Mucosa of gallbladder (tissue), 1 donor: ENCODE data around the gene TBK1. TPM values are rescaled to one million over a fixed set of nuclear protein-coding genes. Genes with fewer than 3 reads are reported as not detected.

Experiments
- DNase-seq: peaks from one replicate; pipeline ENCODE4 v3.0.0-alpha.2; 2020; ENCODE audit warnings: low spot score
- total RNA-seq: library from RNA; stranded (reverse); gene quantifications from one replicate; pipeline ENCODE4 v1.2.1, GENCODE V29; 2021
- donor health status: DM: no; HTN: no; CAD: no.

TBK1 gene
- total RNA-seq, 1 donor from 2014 or later = 23.6 TPM

DNA sequence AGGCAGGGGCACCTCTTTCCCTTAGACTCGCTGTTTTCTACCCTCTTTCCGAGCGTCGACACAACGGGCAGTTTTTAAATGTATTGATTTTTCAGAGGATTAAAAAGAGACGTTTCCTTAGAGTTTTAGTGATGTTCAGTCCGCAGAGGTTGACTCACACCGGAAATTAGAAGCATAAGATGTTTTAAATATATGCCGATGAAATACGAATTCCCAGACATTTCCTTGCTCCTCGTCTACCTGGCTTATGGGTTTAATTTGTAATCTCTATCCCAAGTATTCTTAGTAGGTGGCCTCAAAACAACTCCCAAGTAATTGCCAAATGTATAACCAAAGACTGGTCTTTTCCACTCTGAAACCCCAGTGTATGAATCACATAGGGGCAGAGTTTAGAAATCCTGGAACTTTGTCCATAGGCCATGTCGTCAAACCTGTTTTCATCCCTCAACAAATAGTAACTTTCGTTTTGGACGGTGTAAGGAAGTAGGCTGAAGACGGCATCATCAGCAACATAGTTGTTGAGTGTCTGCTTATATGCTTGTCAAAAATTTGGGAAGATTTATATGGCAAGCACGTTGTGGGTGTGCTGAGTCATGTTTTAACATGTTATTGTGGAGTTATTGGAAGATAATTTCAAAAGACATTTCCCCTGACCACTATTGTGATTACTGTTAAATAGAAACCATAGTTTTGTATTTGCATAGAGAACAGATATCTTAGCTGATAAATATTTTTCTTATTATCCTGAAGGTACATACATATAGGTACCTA, 824 bp downstream of the TBK1 start:
- DNase-seq = peak; percentile 34

DNA sequence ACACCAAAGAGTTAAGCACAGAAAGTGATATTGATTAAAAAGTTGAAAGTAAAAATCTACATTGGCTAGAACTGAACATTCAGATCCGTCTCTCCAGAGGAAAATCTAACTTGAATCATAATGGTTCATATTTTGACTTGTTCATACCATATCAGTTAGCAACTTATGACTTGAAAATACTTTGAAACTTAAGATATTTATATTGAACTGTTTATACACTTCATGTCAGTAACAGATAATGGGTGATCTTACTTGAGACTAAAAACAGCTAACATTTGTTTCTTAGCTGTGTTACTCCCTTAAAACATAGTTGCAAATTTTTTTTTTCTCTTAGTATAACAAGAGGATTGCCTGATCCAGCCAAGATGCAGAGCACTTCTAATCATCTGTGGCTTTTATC, 3.6 kb downstream of the TBK1 start:
- DNase-seq = no peak

DNA sequence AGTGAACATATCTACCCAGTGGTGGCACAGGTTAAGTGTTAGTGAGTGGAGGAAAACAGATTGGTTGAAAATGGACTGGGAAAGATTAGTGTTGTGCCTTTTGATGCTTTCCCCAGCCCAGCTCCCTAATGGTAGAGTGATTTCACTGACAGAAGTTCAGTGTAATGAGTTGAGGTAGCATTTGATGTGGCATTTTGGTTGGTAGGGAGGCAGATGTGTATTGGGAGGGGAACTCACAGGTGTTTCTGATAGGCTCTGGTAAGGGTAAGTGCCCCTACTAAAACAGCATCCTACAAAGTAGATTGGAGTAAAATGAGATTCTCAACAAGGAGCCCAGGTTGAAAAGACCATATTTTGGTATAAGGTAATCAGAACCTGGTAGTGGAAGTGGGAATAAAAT, 4.2 kb downstream of the TBK1 start:
- no peak for DNase-seq

DNA sequence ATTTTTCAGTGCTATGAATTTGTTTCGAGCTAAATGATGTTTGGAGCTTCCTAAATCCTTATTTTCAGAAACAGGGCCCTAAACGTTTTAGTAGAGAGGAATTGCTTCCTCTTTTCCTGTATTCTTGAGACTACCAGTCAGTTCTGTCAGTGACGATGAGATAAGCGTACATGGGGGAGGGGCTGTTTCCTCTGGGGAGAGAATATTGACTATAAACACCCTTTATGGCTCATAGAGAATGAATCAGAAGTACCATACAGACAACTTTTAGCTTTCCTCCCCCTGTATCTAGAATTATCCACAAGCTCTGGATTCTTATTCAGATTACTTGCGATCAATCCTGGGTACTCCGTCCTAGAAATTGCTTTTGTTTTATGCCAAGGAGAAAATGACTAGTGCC, 5.1 kb downstream of the TBK1 start:
- no peak for DNase-seq

DNA sequence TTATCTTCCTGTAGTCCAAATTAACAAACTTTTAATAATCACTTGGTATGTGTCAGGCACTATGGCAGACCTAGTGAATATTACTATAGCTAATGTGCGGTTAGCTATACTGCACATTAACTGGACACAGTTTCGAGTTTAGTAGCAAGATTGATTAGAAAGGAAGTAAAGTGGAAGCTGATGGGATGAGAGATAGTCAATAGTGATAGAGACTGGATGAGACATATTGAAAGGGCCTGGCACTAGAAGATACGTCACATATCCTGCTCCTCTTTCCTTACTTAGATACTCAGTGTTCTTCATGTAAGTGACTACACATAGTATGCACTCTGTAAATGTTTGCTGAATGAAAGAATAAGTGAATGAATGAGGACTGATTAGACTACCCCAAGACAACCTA, 5.5 kb downstream of the TBK1 start:
- DNase-seq = no peak

DNA sequence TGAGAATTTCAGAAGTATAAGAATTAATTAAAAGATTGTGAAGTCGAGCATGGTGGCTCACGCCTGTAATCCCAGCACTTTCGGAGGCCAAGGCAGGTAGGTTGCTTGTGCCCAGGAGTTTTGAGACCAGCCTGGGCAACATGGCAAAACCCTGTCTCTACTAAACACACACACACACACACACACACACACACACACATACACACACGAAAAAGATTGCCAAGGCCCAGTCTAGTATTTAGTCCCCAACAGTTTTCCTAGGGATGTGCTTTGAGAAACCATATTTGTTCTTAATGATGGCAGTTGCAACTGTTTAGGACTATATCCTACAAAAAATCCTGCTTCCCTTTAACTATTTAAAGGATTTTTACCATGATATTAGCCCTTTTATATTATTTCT, 6.0 kb downstream of the TBK1 start:
- no peak for DNase-seq

DNA sequence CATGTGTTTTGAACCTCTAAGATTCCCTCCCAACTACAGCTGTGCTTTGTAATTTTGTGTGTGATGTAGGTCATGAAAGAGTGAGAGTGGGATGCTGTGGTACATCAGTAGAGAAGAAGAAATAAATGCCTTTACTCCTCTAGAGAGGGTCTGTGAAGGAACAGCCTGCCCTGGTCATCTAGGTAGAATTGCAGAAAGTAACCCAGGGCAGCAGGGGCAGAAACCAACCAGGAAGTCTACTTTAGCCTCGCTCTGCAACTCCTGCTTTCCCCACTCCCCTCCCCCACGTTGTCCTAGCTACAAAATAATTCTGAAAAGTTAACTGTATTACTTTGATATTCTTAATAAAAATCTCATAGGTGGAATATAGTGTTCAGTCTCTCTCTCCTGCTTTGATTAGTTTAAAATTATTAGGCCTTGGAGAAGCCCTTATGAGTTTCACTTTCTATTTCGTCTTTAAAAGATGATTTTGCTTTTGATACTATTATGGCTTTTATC, 7.5 kb downstream of the TBK1 start:
- no peak for DNase-seq

DNA sequence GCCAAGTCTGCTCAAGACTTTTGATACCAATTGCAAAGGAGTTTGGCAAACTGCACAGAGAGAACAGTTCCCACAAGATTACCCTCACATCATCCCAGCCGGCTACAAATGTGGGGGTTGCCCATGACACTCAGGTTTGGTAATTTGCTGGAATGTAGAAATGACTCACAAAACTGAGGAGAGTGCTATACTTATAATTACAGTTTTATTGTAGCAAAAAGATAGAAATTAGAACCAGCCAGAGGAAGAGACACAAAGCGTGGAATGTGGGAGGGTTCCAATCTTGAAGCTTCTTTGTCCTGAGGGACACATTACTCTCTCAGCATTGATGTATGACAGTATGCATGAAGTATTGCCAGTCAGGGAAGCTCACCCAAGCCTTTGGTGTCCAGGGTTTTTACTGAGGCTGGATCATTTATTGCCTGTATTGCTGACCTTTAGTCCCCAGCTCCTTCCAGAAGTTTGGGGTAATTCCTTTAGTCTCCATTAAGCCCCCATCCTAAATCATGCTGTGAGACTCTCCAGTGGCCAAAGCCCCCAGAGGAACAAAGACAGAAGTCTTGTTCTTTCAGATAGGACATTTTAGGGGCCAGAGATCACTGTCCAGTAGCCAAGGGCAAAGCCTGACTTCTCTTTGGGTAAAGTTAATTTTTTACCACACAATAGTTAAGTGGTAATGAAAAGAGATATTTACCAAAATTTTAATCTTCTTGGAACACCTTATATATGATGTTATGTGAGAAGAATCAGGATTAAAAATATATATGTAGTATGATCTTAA, 9.9 kb downstream of the TBK1 start:
- no peak for DNase-seq

DNA sequence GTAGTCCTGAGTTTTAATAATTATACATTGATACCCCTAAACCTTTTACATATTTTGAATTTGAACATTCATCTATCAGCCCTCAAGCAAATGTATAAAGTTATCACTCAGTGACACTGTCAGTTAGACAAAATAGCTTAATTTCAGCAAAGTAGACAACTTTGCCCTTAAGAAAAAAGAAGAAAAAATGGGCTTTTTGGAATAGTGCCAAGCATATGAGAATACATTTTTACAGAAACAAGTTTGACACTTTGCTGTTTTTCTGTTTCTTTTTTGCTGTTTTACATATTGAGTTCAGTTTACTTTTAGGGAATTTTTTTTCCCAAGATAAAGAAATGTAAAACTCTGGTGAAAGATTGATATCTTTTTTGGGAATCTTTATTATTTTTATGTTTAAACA, 14.3 kb downstream of the TBK1 start:
- no peak for DNase-seq

DNA sequence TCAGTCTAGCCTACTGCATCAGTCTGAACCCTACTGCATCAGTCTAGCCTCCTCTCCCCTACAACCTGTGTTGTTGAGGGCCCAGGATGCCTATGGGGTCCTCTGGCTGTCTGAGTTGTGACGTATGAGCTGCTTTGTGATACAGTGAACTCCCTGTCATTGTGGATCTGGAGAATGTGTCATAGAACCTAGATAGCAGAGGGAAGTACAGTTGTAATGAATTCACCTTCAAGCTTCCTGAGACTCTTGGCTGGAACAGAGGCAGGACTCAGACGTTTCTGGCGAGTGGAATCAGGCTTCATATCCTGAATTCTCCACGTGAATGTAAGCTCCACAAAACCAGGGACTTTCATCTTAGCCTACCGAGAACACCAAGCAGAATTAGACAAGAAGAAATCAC, 17.0 kb downstream of the TBK1 start:
- DNase-seq = no peak

DNA sequence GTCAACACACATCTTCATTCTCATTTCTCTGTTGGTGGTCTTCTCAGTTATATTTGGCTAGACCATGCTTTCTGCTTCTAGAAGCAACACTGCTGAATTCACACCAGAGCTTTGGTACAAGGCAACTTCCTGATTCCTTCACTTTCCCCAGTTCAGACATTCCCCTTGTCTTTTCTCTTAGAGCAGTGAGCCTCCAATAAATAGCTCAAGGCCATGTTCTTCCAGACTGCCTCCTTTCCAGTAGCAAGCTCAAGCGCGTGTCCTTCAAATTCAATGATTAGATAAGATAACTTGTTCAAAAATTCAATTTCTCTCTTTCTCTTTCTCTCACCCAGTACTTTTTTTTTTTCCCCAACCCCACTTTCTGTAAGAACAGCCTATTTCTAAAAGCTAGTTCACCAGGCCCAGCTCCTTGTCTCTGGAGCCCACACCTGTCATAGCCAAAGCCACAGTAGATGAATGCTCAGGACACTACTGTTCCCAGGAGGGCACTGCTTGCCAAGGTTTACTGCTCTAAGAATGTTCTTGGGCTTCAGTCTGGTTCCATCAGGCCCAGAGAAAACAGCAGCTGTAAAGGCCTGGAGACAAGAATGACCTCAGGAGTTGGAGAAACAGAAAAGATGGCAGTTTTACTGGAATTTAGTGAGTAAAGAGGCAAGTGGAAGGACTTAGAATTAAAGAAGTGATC, 17.7 kb downstream of the TBK1 start:
- DNase-seq = no peak

DNA sequence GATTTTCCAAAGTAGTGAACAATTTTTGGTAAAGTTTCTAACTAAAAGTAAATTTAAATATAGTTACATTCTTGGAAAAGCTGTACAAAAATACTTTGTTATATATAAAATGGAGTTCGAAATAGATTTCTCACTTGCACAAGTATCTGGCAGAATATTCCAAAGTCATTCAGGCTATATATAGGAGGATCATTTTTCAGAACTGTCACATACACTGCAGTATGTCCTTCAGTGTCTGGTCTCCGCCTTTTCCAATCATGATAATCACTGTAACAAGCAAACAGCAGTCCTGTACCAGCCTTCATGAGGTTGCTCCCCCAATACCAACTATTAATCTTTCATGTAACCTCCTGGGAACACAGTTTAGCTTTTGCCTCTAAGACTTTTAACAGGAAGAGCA, 18.6 kb downstream of the TBK1 start:
- DNase-seq = no peak

DNA sequence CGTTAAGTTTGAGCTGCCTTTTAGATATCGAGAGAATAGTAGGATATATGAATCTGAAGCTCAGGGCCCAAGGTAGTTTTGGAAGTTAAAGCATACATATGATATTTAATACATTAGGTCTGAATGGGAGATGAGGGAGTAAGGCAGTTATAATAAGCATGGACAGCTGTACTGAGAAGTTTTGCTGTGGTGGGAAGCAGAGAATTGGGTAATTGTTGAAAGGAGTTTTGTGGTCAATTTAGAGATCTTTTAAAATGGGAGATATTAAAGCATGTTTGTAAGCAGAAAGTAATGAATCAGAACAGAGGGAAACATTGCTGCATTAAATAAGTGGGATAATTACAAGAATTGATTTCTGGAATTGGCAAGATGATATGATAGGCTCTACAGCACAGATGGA, 21.3 kb downstream of the TBK1 start:
- DNase-seq = no peak

DNA sequence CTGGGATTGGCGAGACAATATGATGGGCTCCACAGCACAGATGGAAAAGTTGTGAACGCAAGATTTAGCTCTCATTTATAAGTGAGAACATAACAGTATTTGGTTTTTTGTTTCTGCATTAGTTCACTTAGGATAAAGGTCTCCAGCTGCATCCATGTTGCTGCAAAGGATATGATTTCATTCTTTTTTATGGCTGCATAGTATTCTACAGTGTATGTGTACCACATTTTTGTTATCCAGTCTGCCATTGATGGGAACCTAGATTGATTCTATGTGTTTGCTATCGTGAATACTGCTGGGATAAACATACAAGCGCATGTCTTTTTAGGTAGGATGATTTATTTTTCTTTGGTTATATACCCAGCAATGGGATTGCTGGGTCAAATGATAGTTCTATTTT, 23.6 kb downstream of the TBK1 start:
- DNase-seq = no peak

DNA sequence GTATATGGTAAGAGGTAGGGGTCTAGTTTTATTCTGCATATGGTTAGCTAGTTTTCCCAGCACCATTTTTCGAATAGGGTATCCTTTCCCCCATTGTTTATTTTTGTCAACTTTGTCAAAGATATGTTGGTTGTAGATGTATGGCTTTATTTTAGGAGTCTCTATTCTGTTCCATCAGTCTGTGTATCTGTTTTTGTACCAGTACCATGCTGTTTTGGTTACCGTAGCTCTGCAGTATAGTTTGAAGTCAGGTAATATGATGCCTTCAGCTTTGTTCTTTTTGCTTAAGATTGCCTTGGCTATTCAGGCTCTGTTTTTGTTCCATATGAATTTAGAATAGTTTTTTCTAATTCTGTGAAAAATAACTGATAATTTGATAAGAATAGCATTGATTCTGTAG, 24.9 kb downstream of the TBK1 start:
- no peak for DNase-seq

DNA sequence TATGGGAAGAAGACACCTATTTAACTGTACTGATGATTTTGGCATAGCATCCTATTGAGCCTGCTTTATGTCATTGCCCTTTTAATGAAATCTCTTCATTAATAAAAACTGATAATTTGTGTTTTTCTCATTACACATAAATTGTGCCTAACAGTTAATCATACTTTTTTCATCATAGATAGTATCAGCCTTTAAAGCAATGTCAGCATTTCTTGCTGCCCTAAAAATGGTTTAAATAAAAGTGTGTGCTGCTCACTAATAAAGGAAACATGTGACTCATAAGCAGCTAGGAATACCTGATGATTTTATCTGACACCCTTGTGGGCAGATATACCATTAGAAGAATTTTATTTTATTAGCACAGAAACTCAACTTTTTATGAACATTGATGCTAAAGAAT, 26.7 kb downstream of the TBK1 start:
- no peak for DNase-seq

DNA sequence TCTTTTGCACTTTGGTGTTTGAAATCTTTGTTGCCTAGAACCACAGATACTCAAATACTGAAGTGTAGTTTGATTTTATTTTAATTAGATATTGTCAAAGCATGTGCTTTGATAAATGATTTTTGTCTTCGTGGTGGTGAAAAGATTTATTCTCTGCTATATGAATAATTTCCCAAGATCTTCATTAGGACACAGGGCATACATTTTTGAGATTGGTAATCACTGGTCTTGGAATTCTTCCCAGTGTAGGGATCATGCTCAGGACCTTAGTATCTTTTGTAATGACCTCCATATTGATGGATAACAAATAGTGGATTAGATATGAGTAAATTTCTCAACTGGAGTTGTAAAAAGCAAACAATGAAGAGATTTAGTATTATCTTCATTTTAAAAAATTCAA, 28.2 kb downstream of the TBK1 start:
- no peak for DNase-seq

DNA sequence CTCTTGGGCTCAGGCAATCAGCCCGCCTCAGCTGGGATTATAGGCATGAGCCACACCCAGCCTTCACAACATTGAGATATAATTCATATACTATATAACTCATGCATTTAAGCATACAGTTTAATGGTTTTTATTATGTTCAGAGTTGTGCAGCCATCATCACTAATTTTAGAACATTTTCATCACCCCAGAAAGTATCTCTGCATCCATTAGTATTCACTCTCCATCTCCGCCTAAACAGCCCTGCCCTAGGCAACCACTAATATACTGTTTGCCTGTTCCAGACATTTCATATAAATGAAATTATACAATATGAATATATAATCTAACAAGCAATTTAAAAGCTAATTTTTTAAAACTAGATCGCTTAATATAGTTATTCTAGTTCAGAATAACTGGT, 34.7 kb downstream of the TBK1 start:
- no peak for DNase-seq

DNA sequence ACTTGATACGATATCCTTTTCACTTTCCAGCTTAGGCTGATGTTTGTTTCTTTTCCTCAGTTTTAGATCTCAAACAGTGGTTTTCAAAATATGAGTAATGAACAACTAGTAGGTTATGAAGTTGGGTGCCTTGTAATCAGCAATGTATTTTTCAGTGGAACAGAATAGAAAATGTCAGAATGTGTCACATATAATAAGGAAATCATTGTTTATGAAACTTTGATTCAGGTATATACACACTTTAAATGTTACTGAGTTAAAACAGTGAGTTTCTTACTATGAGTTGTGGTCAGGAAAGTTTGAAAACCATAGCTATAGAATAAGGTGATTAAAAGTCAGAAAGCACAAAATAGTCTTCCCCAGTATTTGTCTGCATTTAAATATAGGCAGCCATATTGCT, 39.8 kb downstream of the TBK1 start:
- no peak for DNase-seq

DNA sequence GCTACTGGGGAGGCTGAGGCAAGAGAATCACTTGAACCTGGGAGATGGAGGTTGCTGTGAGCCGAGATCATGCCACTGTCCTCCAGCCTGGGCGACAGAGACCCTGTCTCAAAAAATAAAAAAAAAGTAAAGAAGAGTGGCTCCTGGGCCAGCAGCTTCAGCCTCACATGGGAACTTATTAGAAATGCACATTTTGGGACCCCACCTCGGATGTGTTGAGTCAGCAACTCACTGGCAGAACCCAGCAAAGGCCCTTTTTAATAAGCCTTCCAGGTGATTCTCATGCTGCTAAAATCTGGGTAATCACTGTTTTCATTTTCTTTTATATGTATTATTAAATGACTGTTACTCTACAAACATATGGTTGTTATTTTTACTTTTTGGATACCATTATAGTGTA, 41.6 kb downstream of the TBK1 start:
- no peak for DNase-seq

DNA sequence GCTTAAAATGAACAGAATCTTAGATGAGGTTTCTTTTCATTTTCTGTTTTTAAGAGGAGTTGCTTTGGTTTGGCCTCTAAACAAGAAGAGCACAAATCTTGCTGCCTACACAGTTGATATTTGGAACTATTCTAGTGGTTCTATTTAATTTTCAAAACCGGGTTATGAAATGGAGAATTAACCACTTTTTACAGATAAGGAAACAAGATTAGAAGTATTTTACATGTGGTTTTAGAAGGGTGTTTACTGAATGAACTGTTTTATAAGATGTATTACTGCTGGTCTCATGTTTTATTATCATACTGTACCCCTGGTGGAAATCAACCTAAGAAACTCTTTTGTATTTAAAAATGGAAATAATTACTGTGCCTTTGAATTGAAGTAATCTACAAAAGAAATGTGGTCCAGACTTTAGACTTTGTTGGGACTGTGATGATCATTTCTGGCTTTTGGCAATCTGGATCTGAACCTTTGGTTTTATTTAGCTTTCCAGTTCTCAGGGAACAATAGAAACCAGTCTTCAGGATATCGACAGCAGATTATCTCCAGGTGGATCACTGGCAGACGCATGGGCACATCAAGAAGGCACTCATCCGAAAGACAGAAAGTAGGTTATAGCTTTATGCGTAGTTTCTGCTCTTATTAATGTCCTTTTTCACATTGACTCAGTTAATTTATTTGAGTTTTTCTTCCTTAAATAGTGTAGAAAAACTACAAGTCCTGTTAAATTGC, 43.2 kb downstream of the TBK1 start:
- DNase-seq = no peak

DNA sequence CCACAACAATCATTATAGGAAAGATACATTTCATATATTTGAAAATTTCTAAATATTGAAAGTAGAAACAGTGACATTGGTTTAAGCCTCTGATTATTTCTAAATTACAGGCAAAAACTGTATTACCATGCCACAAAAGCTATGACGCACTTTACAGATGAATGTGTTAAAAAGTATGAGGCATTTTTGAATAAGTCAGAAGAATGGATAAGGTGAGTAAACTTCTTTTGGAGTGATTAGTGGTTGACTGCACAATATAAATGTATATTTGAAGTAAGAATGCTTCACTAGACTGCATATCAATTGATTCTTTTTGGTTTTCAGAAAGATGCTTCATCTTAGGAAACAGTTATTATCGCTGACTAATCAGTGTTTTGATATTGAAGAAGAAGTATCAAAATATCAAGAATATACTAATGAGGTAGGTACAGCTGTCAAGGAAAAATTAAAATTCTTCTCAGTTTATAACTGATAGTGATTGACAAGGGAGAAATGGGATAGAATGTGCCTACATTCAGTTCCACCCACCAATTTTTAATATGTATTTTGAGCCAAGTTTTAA, 45.0 kb downstream of the TBK1 start:
- no peak for DNase-seq
